Measurements from ENCODE around the gene TMEM80. TPM values are rescaled to one million over a fixed set of nuclear protein-coding genes. Genes with fewer than 3 reads are reported as not detected.

TMEM80 gene
- total and polyA plus RNA-seq, 9 of the 15 experiments (the other 6 are each of a cell fraction or from before 2014, with no cell fraction given): 5.1 to 30.1 (median 12.4) TPM

DNA sequence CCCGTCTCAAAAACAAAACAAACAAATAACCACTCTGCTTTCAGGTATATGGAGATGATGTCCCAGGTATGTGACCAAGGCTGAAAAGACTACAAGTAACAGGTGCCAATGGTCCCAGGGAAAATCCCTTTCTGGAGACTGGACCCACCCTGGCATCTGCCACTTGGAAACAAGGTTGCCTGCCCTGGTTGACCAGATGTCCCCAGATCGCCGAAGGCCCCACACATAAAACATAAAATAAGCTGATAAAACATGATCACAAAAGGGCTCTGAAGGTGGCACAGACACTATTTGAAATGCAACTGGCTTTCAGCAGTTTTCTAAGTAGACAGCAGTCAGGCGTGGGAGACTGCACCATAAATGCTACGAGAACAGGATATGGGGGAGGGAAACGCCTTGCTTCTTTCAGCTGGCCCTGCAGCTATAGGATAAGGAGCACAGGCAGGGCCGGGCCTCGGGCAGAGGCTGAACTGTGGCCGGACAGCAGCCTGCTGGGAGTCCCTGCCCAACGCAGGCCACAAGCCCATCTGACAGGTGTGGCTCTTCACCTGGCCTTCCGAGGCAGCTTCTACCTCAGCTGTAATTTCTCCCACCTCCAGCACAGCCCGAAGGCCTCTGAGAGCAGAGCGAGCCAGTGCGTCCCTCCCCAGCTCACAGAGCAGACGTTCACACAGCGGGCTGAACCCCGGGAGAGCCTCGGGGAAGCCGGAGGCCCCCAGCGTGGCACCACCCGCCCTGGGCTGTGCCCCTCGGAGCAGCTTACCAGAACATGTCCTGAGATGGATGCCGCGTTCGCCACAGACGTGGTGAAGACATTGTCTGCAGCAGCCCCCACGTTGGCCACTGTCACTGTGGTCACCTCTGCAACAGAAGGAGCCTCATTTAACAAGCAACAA lies 4.6 kb upstream of the TMEM80 start (continued):
- no peak for TF ChIP-seq RNF219 (CRISPR knock-in tag; IDR thresholded peaks at IDR 0.05)
- no peak for TF ChIP-seq PHF21A (IDR thresholded peaks at IDR 0.05; ENCODE audit: borderline replicate concordance, low read depth)
- TF ChIP-seq, protein P1, sequence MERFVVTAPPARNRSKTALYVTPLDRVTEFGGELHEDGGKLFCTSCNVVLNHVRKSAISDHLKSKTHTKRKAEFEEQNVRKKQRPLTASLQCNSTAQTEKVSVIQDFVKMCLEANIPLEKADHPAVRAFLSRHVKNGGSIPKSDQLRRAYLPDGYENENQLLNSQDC (CRISPR knock-in tag; IDR thresholded peaks at IDR 0.05): no peak
- TF ChIP-seq, protein P2, sequence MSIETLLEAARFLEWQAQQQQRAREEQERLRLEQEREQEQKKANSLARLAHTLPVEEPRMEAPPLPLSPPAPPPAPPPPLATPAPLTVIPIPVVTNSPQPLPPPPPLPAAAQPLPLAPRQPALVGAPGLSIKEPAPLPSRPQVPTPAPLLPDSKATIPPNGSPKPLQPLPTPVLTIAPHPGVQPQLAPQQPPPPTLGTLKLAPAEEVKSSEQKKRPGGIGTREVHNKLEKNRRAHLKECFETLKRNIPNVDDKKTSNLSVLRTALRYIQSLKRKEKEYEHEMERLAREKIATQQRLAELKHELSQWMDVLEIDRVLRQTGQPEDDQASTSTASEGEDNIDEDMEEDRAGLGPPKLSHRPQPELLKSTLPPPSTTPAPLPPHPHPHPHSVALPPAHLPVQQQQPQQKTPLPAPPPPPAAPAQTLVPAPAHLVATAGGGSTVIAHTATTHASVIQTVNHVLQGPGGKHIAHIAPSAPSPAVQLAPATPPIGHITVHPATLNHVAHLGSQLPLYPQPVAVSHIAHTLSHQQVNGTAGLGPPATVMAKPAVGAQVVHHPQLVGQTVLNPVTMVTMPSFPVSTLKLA (conservative IDR thresholded peaks at IDR 0.05): no peak; a peak in 1 of 4 replicates
- peak; percentile 88 for TF ChIP-seq ZNF175 (CRISPR knock-in tag; IDR thresholded peaks at IDR 0.05; ENCODE audit: low read depth)
- TF ChIP-seq FOXM1 (IDR thresholded peaks at IDR 0.05; ENCODE audit: low read depth): no peak
- TF ChIP-seq FOXM1 (CRISPR knock-in tag; IDR thresholded peaks at IDR 0.05; ENCODE audit: low read depth): no peak
- TF ChIP-seq CBX3 (IDR thresholded peaks at IDR 0.05; ENCODE audit: borderline replicate concordance in 1 of 2, low read length in 2 of 2): peak in 1 of 2 experiments; percentile 63; a peak in 1 of 3 replicates
- TF ChIP-seq CBFA2T3 (IDR thresholded peaks at IDR 0.05): peak; percentile 86
- no peak for TF ChIP-seq CUX1 (CRISPR knock-in tag; IDR thresholded peaks at IDR 0.05)
- TF ChIP-seq ETV1 (tag; conservative IDR thresholded peaks at IDR 0.05; ENCODE audit: low read depth): no peak
